ENCODE results near the gene RP9. TPM values are rescaled to one million over a fixed set of nuclear protein-coding genes. Genes with fewer than 3 reads are reported as not detected.

The RP9 gene
- total and polyA plus RNA-seq, 4 donors = 7.8 to 13.4 (median 11.2) TPM

DNA sequence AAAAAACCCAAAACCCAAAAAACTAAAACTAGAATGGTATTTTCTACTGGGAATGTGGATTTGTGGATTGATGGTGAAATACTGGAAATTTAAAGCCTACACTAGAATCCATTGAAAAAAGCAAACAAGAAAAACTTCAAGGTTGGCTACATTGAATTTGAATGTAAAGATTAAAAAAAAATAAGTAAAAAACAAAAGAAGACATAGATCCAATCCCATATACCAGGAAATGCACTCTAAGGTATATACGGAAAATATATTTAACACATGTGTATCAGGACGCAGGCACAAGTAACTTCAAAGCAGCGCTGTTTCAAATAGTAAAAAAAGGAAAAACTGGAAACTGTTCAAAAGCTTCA is 19.4 kb upstream of the RP9 start:
- Histone ChIP-seq H3K27me3 (ENCODE audit: control insufficient read depth in 3 of 3, insufficient read depth in 3 of 3, low read length in 2 of 3) (no peaks in the 10 kb centered on the region), H3K9ac (ENCODE audit: insufficient read depth in 1 of 2, low read length in 2 of 2) (peak overlapping the region in 1 of 2 donors; percentile 69), H3K4me1 (ENCODE audit: control insufficient read depth in 5 of 5, insufficient read depth in 5 of 5, low read length in 5 of 5) (peaks cover 0 to 24% (median 6%) of the 10 kb centered on the region in 5 donors), H3K27ac (ENCODE audit: low read depth in 1 of 2, low read length in 1 of 2) (peak overlapping the region; percentile 89 to 90), H3K4me3 (peak overlapping the region; percentile 81), H3K36me3 (ENCODE audit: control insufficient read depth in 4 of 4, insufficient read depth in 4 of 4, low read length in 4 of 4) (no peaks in the 10 kb centered on the region), H3K9me3 (ENCODE audit: control insufficient read depth in 4 of 4, insufficient read depth in 3 of 4, low read length in 3 of 4) (no peaks in the 10 kb centered on the region)
- ATAC-seq (ENCODE audit: insufficient read depth, low FRiP score) (no peak), DNase-seq (no peak)
- TF ChIP-seq, protein P1, sequence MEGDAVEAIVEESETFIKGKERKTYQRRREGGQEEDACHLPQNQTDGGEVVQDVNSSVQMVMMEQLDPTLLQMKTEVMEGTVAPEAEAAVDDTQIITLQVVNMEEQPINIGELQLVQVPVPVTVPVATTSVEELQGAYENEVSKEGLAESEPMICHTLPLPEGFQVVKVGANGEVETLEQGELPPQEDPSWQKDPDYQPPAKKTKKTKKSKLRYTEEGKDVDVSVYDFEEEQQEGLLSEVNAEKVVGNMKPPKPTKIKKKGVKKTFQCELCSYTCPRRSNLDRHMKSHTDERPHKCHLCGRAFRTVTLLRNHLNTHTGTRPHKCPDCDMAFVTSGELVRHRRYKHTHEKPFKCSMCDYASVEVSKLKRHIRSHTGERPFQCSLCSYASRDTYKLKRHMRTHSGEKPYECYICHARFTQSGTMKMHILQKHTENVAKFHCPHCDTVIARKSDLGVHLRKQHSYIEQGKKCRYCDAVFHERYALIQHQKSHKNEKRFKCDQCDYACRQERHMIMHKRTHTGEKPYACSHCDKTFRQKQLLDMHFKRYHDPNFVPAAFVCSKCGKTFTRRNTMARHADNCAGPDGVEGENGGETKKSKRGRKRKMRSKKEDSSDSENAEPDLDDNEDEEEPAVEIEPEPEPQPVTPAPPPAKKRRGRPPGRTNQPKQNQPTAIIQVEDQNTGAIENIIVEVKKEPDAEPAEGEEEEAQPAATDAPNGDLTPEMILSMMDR (IDR thresholded peaks at IDR 0.05; ENCODE audit: control extremely low read depth, extremely low read depth) = no peak
- 0% methylated on average over 3 of the region's 3 CpGs for WGBS, 2 donors

DNA sequence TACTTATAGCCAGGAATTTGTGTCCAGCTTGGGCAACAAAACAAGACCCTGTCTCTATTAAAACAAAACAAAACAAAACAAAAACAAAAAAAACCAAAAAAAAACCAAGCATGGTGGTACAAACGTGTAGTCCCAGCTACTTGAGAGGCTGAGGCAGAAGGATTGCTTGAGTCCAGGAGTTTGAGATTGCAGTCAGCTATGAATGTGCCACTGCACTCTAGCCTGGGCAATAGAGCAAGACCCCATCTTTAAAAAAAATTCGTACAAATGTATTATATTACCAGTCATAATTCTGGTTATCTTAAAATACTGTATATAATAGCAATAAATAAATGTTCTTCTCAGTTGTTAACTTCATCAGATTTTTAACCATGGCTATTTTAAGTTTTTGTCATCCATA is 17.9 kb upstream of the RP9 start:
- no peaks in the 10 kb centered on the region for H3K27me3 ChIP-seq (ENCODE audit: control insufficient read depth in 3 of 3, insufficient read depth in 3 of 3, low read length in 2 of 3)
- TF ChIP-seq, protein P1 (IDR thresholded peaks at IDR 0.05; ENCODE audit: control extremely low read depth, extremely low read depth) = no peak
- ATAC-seq (ENCODE audit: insufficient read depth, low FRiP score) (no peak), DNase-seq (no peak)
- H3K36me3 ChIP-seq (ENCODE audit: control insufficient read depth in 4 of 4, insufficient read depth in 4 of 4, low read length in 4 of 4) = no peaks in the 10 kb centered on the region
- WGBS, 2 donors = 64 to 82% methylated on average over 2 of the region's 2 CpGs
- H3K9ac ChIP-seq (ENCODE audit: insufficient read depth in 1 of 2, low read length in 2 of 2) = no peak overlapping the region
- no peak overlapping the region for H3K4me3 ChIP-seq
- H3K4me1 ChIP-seq (ENCODE audit: control insufficient read depth in 5 of 5, insufficient read depth in 5 of 5, low read length in 5 of 5) = peaks cover 0 to 22% (median 6%) of the 10 kb centered on the region in 5 donors
- no peak overlapping the region for H3K27ac ChIP-seq (ENCODE audit: low read depth in 1 of 2, low read length in 1 of 2)
- H3K9me3 ChIP-seq (ENCODE audit: control insufficient read depth in 4 of 4, insufficient read depth in 3 of 4, low read length in 3 of 4) = no peaks in the 10 kb centered on the region

DNA sequence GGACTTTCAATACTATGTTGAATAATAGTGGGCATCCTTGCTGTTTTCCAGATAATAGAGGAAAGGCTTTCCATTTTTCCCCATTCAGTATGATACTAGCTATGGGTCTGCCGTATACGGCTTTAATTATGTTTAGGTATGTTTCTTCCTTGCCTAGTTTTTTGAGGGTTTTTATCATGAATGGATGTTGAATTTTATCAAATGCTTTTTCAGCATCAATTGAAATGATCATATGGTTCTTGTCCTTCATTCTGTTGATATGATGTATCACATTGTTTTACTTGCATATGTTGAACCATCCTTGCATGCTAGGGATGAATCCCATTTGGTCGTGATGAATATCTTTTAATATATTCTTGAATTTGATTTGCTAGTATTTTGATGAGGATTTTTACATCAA is 9.2 kb upstream of the RP9 start:
- TF ChIP-seq, protein P1 (IDR thresholded peaks at IDR 0.05; ENCODE audit: control extremely low read depth, extremely low read depth) = no peak
- DNase-seq = no peak
- no peak overlapping the region for H3K9ac ChIP-seq (ENCODE audit: insufficient read depth in 1 of 2, low read length in 2 of 2)
- WGBS, 2 donors = 94 to 96% methylated on average over 3 of the region's 3 CpGs
- no peak overlapping the region for H3K4me3 ChIP-seq
- peaks cover 0 to 13% (median 0%) of the 10 kb centered on the region in 5 donors for H3K4me1 ChIP-seq (ENCODE audit: control insufficient read depth in 5 of 5, insufficient read depth in 5 of 5, low read length in 5 of 5)
- no peaks in the 10 kb centered on the region for H3K9me3 ChIP-seq (ENCODE audit: control insufficient read depth in 4 of 4, insufficient read depth in 3 of 4, low read length in 3 of 4)
- no peak for ATAC-seq (ENCODE audit: insufficient read depth, low FRiP score)
- H3K27me3 ChIP-seq (ENCODE audit: control insufficient read depth in 3 of 3, insufficient read depth in 3 of 3, low read length in 2 of 3) = no peaks in the 10 kb centered on the region
- H3K27ac ChIP-seq (ENCODE audit: low read depth in 1 of 2, low read length in 1 of 2) = no peak overlapping the region
- H3K36me3 ChIP-seq (ENCODE audit: control insufficient read depth in 4 of 4, insufficient read depth in 4 of 4, low read length in 4 of 4) = no peaks in the 10 kb centered on the region

DNA sequence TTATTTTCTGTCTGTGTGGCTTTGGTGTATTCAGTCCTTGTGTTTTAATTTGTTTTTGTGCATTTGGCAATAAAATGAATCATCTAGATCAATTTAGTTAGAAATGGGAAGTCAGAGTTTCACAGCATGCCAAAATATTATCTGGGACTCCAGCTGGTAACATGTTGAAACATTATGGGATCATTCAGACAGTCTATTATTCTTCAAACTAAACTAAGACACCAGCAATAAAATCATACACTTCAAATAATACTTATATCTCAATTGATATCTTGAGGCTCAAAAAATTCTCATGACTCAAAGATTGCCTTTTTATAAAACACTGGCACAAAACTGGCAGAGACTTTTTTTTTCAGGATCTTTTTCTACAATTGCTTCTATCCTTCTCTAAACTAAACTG is 5.8 kb upstream of the RP9 start:
- peak in 2 of 3 donors; percentile 72 to 80 for DNase-seq
- H3K9ac ChIP-seq (ENCODE audit: insufficient read depth in 1 of 2, low read length in 2 of 2) = no peak overlapping the region
- TF ChIP-seq, protein P1 (IDR thresholded peaks at IDR 0.05; ENCODE audit: control extremely low read depth, extremely low read depth) = no peak

More for the DNA sequence above, 5.8 kb upstream of the RP9 start:
- Histone ChIP-seq H3K4me3 (no peak overlapping the region), H3K27ac (ENCODE audit: low read depth in 1 of 2, low read length in 1 of 2) (no peak overlapping the region), H3K9me3 (ENCODE audit: control insufficient read depth in 4 of 4, insufficient read depth in 3 of 4, low read length in 3 of 4) (no peaks in the 10 kb centered on the region), H3K36me3 (ENCODE audit: control insufficient read depth in 4 of 4, insufficient read depth in 4 of 4, low read length in 4 of 4) (no peaks in the 10 kb centered on the region), H3K4me1 (ENCODE audit: control insufficient read depth in 5 of 5, insufficient read depth in 5 of 5, low read length in 5 of 5) (peaks cover 0 to 15% (median 0%) of the 10 kb centered on the region in 5 donors), H3K27me3 (ENCODE audit: control insufficient read depth in 3 of 3, insufficient read depth in 3 of 3, low read length in 2 of 3) (no peaks in the 10 kb centered on the region)
- ATAC-seq (ENCODE audit: insufficient read depth, low FRiP score) = no peak

Data from lung (tissue), 12 donors.